Glutamatergic neuron (in vitro differentiated cells): ENCODE results near the gene ARHGEF4. TPM values are rescaled to one million over a fixed set of nuclear protein-coding genes. Genes with fewer than 3 reads are reported as not detected.

Source experiments
- DNase-seq: peaks from one replicate; pipeline ENCODE4 v3.0.0; 2022
- H3K27ac Mint-ChIP-seq: one replicate; pipeline ENCODE4 v1.8.0; 2020; ENCODE audit warnings: mild to moderate bottlenecking, mixed read lengths, inconsistent platforms; ENCODE audit not compliant: unreplicated experiment
- H3K27me3 Mint-ChIP-seq: one replicate; pipeline ENCODE4 v1.8.0; 2020; ENCODE audit warnings: mild to moderate bottlenecking, moderate library complexity, mixed read lengths, inconsistent platforms; ENCODE audit not compliant: unreplicated experiment
- H3K36me3 Mint-ChIP-seq: one replicate; pipeline ENCODE4 v1.8.0; 2020; ENCODE audit warnings: mild to moderate bottlenecking, mixed read lengths, inconsistent platforms; ENCODE audit not compliant: unreplicated experiment
- H3K4me1 Mint-ChIP-seq: one replicate; pipeline ENCODE4 v1.8.0; 2020; ENCODE audit warnings: mild to moderate bottlenecking, low read depth, mixed read lengths, inconsistent platforms; ENCODE audit not compliant: unreplicated experiment
- H3K4me3 Mint-ChIP-seq: one replicate; pipeline ENCODE4 v1.8.0; 2020; ENCODE audit warnings: mild to moderate bottlenecking, mixed read lengths, inconsistent platforms; ENCODE audit not compliant: unreplicated experiment
- H3K9me3 Mint-ChIP-seq: one replicate; pipeline ENCODE4 v1.8.0; 2020; ENCODE audit warnings: mild to moderate bottlenecking, moderate library complexity, mixed read lengths, inconsistent platforms; ENCODE audit not compliant: unreplicated experiment
- CTCF ChIP-seq: fragments of 200-600 bp; sonication (generic); IDR thresholded peaks from one replicate; pipeline ENCODE4 v1.5.0; 2021; ENCODE audit not compliant: partially characterized antibody, unreplicated experiment
- total RNA-seq: library from RNA; stranded (reverse); fragmentation: NEBNext Ultra II Directional; extraction: Animal tissue kit (Norgen Biotek cat#: 25700); gene quantifications from one replicate; pipeline ENCODE4 v1.2.1, GENCODE V29; 2021; ENCODE audit not compliant: unreplicated experiment

ARHGEF4 gene
- total RNA-seq, 1 donor from 2014 or later, result 6.1 TPM

- no peak for TF ChIP-seq CTCF
- Mint-ChIP-seq H3K4me1 (peaks cover 5% of the 10 kb centered on the region), H3K36me3 (no peaks in the 10 kb centered on the region), H3K9me3 (peaks cover 3% of the 10 kb centered on the region), H3K27me3 (peaks cover 4% of the 10 kb centered on the region), H3K4me3 (no peak overlapping the region), H3K27ac (no peak overlapping the region)
- DNase-seq, result no peak
These were observed 74.2 kb downstream of the ARHGEF4 start for GRCh38 chr2:130910931-130911330.

DNA sequence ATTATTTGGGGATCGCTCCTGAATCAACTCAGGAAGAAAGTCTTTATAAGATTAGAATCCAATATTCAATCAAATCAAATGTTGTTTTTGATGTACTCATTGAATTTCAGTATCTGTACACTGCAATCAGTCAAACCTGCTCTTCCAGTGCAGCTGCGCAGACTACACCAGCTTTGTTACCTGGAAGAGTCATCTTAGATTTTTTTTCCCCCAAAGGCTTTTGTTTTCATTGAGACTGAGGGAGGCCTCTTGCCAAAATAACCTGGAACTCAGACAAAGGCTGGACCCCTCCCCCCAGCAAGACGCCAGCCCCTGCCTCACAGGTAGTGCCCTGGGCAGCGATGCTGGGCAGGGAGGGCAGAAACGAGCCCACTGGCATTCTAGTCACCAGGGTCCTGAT lies 74.8 kb downstream of the ARHGEF4 start:
- no peaks in the 10 kb centered on the region for H3K36me3 Mint-ChIP-seq
- H3K4me1 Mint-ChIP-seq, result peaks cover 5% of the 10 kb centered on the region
- no peak for TF ChIP-seq CTCF
- no peak for DNase-seq
- no peak overlapping the region for H3K4me3 Mint-ChIP-seq
- H3K27ac Mint-ChIP-seq, result no peak overlapping the region
- peaks cover 2% of the 10 kb centered on the region for H3K9me3 Mint-ChIP-seq
- peaks cover 4% of the 10 kb centered on the region for H3K27me3 Mint-ChIP-seq

DNA sequence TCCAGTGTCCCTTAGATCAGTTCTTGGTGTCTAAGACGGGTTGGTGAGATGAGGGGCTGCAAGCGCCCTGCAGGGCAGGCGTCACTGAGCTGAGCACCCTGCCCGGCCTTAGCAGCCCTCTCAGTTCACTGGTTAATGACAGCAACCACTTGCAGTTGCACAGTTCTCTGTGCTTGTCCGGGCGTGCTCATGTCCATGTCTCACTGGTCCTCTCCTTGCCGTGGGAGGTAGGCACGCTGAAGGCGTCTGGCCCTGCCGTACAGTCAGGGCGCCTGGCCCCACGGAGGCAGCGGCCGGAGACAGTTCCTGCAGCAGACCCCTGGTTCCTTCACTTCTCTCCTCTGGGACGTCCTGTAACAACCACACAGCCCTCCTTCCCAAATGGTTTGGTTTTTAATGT lies 75.3 kb downstream of the ARHGEF4 start:
- Mint-ChIP-seq H3K9me3 (no peaks in the 10 kb centered on the region), H3K27me3 (peaks cover 4% of the 10 kb centered on the region), H3K4me3 (no peak overlapping the region), H3K27ac (no peak overlapping the region), H3K4me1 (peaks cover 5% of the 10 kb centered on the region), H3K36me3 (no peaks in the 10 kb centered on the region)
- no peak for DNase-seq
- no peak for TF ChIP-seq CTCF

DNA sequence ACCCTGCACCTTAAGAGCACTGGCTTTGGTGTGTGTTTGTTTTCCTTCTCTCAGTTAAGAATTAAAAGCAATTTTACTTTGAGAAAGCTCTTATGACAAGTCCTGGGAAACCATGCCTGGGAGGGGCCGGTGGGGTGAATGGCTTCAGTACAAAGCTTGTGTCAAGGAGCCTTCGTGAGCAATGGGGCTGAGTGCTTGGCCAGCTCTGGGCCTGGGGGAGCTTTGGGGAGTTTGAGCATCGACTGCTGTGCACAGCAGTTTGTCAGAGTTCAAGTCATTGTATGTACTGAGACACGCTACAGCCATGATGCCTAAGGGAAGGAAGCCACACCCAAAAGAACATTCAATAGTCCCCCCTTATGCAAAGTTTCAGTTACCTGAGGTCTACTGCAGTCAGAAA lies 75.8 kb downstream of the ARHGEF4 start:
- no peak overlapping the region for H3K4me3 Mint-ChIP-seq
- no peak for DNase-seq
- peaks cover 5% of the 10 kb centered on the region for H3K4me1 Mint-ChIP-seq
- H3K36me3 Mint-ChIP-seq, result no peaks in the 10 kb centered on the region
- peaks cover 4% of the 10 kb centered on the region for H3K27me3 Mint-ChIP-seq
- no peak overlapping the region for H3K27ac Mint-ChIP-seq
- no peak for TF ChIP-seq CTCF
- H3K9me3 Mint-ChIP-seq, result no peaks in the 10 kb centered on the region

DNA sequence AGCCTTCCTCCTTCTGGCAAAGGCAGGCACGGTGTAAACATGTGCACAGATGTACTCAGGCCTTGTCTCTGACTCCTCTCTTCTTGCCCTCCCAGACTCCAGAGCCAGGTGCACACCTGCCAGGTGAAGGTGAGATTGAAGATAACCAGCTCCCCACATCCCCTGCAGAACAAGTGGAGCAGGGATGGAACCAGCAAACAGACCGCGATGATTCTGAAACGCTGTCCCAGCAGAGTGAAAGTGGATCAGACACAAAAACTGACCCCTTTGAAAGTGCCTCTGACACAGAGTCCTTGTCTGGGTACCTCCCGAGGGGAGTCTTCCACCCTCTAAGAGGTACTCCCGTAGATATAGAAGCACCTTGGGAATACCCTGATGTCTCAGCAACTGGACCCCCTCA lies 77.2 kb downstream of the ARHGEF4 start:
- no peak for DNase-seq
- H3K9me3 Mint-ChIP-seq, result no peaks in the 10 kb centered on the region
- H3K27me3 Mint-ChIP-seq, result peaks cover 4% of the 10 kb centered on the region
- no peak overlapping the region for H3K4me3 Mint-ChIP-seq
- H3K4me1 Mint-ChIP-seq, result peaks cover 3% of the 10 kb centered on the region
- no peaks in the 10 kb centered on the region for H3K36me3 Mint-ChIP-seq
- TF ChIP-seq CTCF, result no peak
- H3K27ac Mint-ChIP-seq, result no peak overlapping the region
